Smooth muscle cell (in vitro differentiated cells): ENCODE results near the gene SH3RF3. TPM values are rescaled to one million over a fixed set of nuclear protein-coding genes. Genes with fewer than 3 reads are reported as not detected.

ENCODE experiments used
- DNase-seq: peaks from one replicate; lab custom pipeline; 2025; ENCODE audit not compliant: unreplicated experiment; lab: John Stamatoyannopoulos, UW
- H2AFZ ChIP-seq: fragments of 200-600 bp; sonication (generic); 2 replicates; pipeline ENCODE4 v1.6.0; 2016; ENCODE audit warnings: antibody characterized with exemption, low read depth, mild to moderate bottlenecking
- H3F3A ChIP-seq: fragments of 200-600 bp; sonication (generic); 2 replicates; pipeline ENCODE4 v1.6.0; 2017; ENCODE audit warnings: antibody characterized with exemption, low read depth
- H3K27ac ChIP-seq: fragments of 200-600 bp; sonication (generic); 2 replicates; pipeline ENCODE4 v1.5.1; 2016; ENCODE audit warnings: low read depth, mild to moderate bottlenecking
- H3K27me3 ChIP-seq: fragments of 200-600 bp; sonication (generic); 2 replicates; pipeline ENCODE4 v1.6.1; 2016; ENCODE audit warnings: low read depth, mild to moderate bottlenecking
- H3K36me3 ChIP-seq: fragments of 200-600 bp; sonication (generic); 2 replicates; pipeline ENCODE4 v1.5.1; 2016; ENCODE audit warnings: low read depth
- H3K4me1 ChIP-seq: fragments of 200-600 bp; sonication (generic); 2 replicates; pipeline ENCODE4 v1.5.1; 2016; ENCODE audit warnings: low read depth
- H3K4me2 ChIP-seq: fragments of 200-600 bp; sonication (generic); 2 replicates; pipeline ENCODE4 v1.6.0; 2016; ENCODE audit warnings: mild to moderate bottlenecking
- H3K4me3 ChIP-seq: fragments of 200-600 bp; sonication (generic); 2 replicates; pipeline ENCODE4 v1.5.1; 2016; ENCODE audit warnings: mild to moderate bottlenecking
- H3K79me2 ChIP-seq: fragments of 200-600 bp; sonication (generic); 2 replicates; pipeline ENCODE4 v1.6.0; 2016; ENCODE audit warnings: low read depth, mild to moderate bottlenecking
- H3K9ac ChIP-seq: fragments of 200-600 bp; sonication (generic); 2 replicates; pipeline ENCODE4 v1.6.0; 2016; ENCODE audit warnings: low read depth
- H3K9me3 ChIP-seq: fragments of 200-600 bp; sonication (generic); replicated peaks from 2 replicates; pipeline ENCODE4 v1.5.1; 2016; ENCODE audit warnings: low read depth
- H4K20me1 ChIP-seq: fragments of 200-600 bp; sonication (generic); 2 replicates; pipeline ENCODE4 v1.6.0; 2016; ENCODE audit warnings: low read depth
- CTCF ChIP-seq: fragments of 200-600 bp; sonication (generic); IDR thresholded peaks from 2 replicates; pipeline ENCODE4 v1.5.1; 2017; ENCODE audit warnings: borderline replicate concordance, mild to moderate bottlenecking, antibody characterized with exemption; ENCODE audit not compliant: insufficient read depth, poor library complexity, severe bottlenecking
- WGBS: methylation state at CpG from one replicate; pipeline ENCODE4 v1.1.7; 2016; ENCODE audit warnings: low lambda C conversion rate; 5-methylcytosine and 5-hydroxymethylcytosine counted together
- polyA plus RNA-seq: library from polyadenylated mRNA; unstranded; fragments of >200 nt; fragmentation: Nextera tagmentation; extraction: Ambion mirVana; gene quantifications from 2 replicates; pipeline ENCODE4 v1.2.1, GENCODE V29; 2016
- total RNA-seq: library from RNA; depleted of rRNA; stranded (reverse); fragments of >200 nt; gene quantifications from 2 replicates; pipeline ENCODE4 v1.2.3, GENCODE V29; 2014

SH3RF3 gene
- total and polyA plus RNA-seq, 2 experiments from 2014 or later: 6.6 to 11.8 TPM

- H3K9ac ChIP-seq: no peak overlapping the region
- H4K20me1 ChIP-seq: peaks cover 31% of the 10 kb centered on the region
- WGBS: 95% methylated on average over 5 of the region's 5 CpGs
- no peaks in the 10 kb centered on the region for H3K36me3 ChIP-seq
- H3F3A ChIP-seq: no peaks in the 10 kb centered on the region
- no peak overlapping the region for H3K4me2 ChIP-seq
- no peak overlapping the region for H2AFZ ChIP-seq
- no peaks in the 10 kb centered on the region for H3K9me3 ChIP-seq
- TF ChIP-seq CTCF: no peak
- H3K4me1 ChIP-seq: peaks cover 7% of the 10 kb centered on the region
- H3K4me3 ChIP-seq: no peak overlapping the region
- no peak overlapping the region for H3K27ac ChIP-seq
- no peaks in the 10 kb centered on the region for H3K27me3 ChIP-seq
- DNase-seq: no peak
- H3K79me2 ChIP-seq: peaks cover 9% of the 10 kb centered on the region
Measured at GRCh38 chr2:109343460-109343859, 214.5 kb downstream of the SH3RF3 start.

- Histone ChIP-seq H3K9me3 (no peaks in the 10 kb centered on the region), H3K4me3 (no peak overlapping the region), H4K20me1 (peaks cover 31% of the 10 kb centered on the region), H3K36me3 (no peaks in the 10 kb centered on the region), H3K79me2 (peaks cover 9% of the 10 kb centered on the region), H3K27ac (no peak overlapping the region), H2AFZ (no peak overlapping the region), H3K27me3 (no peaks in the 10 kb centered on the region), H3F3A (no peaks in the 10 kb centered on the region), H3K4me1 (peaks cover 11% of the 10 kb centered on the region), H3K9ac (no peak overlapping the region), H3K4me2 (no peak overlapping the region)
- TF ChIP-seq CTCF: no peak
- 87% methylated on average over 9 of the region's 9 CpGs for WGBS
- DNase-seq: no peak
Measured at GRCh38 chr2:109344270-109344805, 215.3 kb downstream of the SH3RF3 start.

GRCh38 chr2:109345091-109345490 is 216.1 kb downstream of the SH3RF3 start:
- Histone ChIP-seq H3K9ac (no peak overlapping the region), H3F3A (no peaks in the 10 kb centered on the region), H4K20me1 (peaks cover 31% of the 10 kb centered on the region), H3K4me1 (peaks cover 11% of the 10 kb centered on the region), H3K27me3 (no peaks in the 10 kb centered on the region), H3K4me3 (no peak overlapping the region), H3K27ac (no peak overlapping the region), H2AFZ (no peak overlapping the region), H3K79me2 (peaks cover 9% of the 10 kb centered on the region), H3K36me3 (no peaks in the 10 kb centered on the region), H3K4me2 (no peak overlapping the region), H3K9me3 (no peaks in the 10 kb centered on the region)
- no peak for DNase-seq
- no peak for TF ChIP-seq CTCF
- 78% methylated on average over 10 of the region's 10 CpGs for WGBS
